Nephron (organoid): ENCODE results near the gene FABP1.

Experiments used
- H3K27ac Mint-ChIP-seq, 3 experiments: 2 replicates each; pipeline ENCODE4 v1.8.0; 2020; ENCODE audit warnings: mixed read lengths in 3 of 3, mild to moderate bottlenecking in 2 of 3, moderate library complexity in 1 of 3
- H3K27me3 Mint-ChIP-seq: 2 replicates; pipeline ENCODE4 v1.8.0; 2021; ENCODE audit warnings: low read depth, mild to moderate bottlenecking, moderate library complexity, mixed read lengths
- H3K36me3 Mint-ChIP-seq: 2 replicates; pipeline ENCODE4 v1.8.0; 2020; ENCODE audit warnings: low read depth, mixed read lengths
- H3K4me1 Mint-ChIP-seq: 2 replicates; pipeline ENCODE4 v1.8.0; 2020; ENCODE audit warnings: mixed read lengths
- H3K4me3 Mint-ChIP-seq, 3 experiments: 2 replicates each; pipeline ENCODE4 v1.8.0; 2020; ENCODE audit warnings: mild to moderate bottlenecking in 3 of 3, mixed read lengths in 3 of 3, moderate library complexity in 2 of 3
- H3K9me3 Mint-ChIP-seq: 2 replicates; pipeline ENCODE4 v1.8.0; 2020; ENCODE audit warnings: mixed read lengths
- CTCF ChIP-seq, 3 experiments: fragments of 200-600 bp; sonication (generic); IDR thresholded peaks; one replicate each; pipeline ENCODE4 v1.5.0; 2021; ENCODE audit warnings: antibody characterized with exemption in 3 of 3; ENCODE audit not compliant: unreplicated experiment in 3 of 3

FABP1 gene

GRCh38 chr2:88136817-88137216 lies 9.0 kb upstream of the FABP1 start:
- TF ChIP-seq CTCF (IDR thresholded peaks at IDR 0.05; ENCODE audit: unreplicated experiment in 3 of 3), result no peak
- Mint-ChIP-seq H3K4me3 (no peak overlapping the region), H3K9me3 (peaks cover 3% of the 10 kb centered on the region), H3K36me3 (no peaks in the 10 kb centered on the region), H3K4me1 (no peaks in the 10 kb centered on the region), H3K27me3 (peaks cover 4% of the 10 kb centered on the region), H3K27ac (no peak overlapping the region)

- H3K4me1 Mint-ChIP-seq, result no peaks in the 10 kb centered on the region
- no peak overlapping the region for H3K4me3 Mint-ChIP-seq
Measured at GRCh38 chr2:88133875-88134274, 6.0 kb upstream of the FABP1 start.

GRCh38 chr2:88131999-88132368 lies 4.1 kb upstream of the FABP1 start:
- Mint-ChIP-seq H3K4me1 (no peaks in the 10 kb centered on the region), H3K9me3 (no peaks in the 10 kb centered on the region), H3K4me3 (no peak overlapping the region), H3K27me3 (peaks cover 6% of the 10 kb centered on the region), H3K36me3 (no peaks in the 10 kb centered on the region), H3K27ac (no peak overlapping the region)
- no peak for TF ChIP-seq CTCF (IDR thresholded peaks at IDR 0.05; ENCODE audit: unreplicated experiment in 3 of 3)

More at GRCh38 chr2:88133875-88134274, 6.0 kb upstream of the FABP1 start:
- H3K27ac Mint-ChIP-seq, result no peak overlapping the region
- H3K27me3 Mint-ChIP-seq, result peaks cover 4% of the 10 kb centered on the region
- no peak for TF ChIP-seq CTCF (IDR thresholded peaks at IDR 0.05; ENCODE audit: unreplicated experiment in 3 of 3)
- no peaks in the 10 kb centered on the region for H3K36me3 Mint-ChIP-seq
- no peaks in the 10 kb centered on the region for H3K9me3 Mint-ChIP-seq

- no peaks in the 10 kb centered on the region for H3K36me3 Mint-ChIP-seq
- no peaks in the 10 kb centered on the region for H3K4me1 Mint-ChIP-seq
- no peak overlapping the region for H3K27ac Mint-ChIP-seq
- H3K9me3 Mint-ChIP-seq, result no peaks in the 10 kb centered on the region
- H3K27me3 Mint-ChIP-seq, result peaks cover 6% of the 10 kb centered on the region
- TF ChIP-seq CTCF (IDR thresholded peaks at IDR 0.05; ENCODE audit: unreplicated experiment in 3 of 3), result no peak
- H3K4me3 Mint-ChIP-seq, result no peak overlapping the region
Measured at GRCh38 chr2:88131201-88131998, 3.5 kb upstream of the FABP1 start.

GRCh38 chr2:88129313-88129959 lies 1.6 kb upstream of the FABP1 start:
- Mint-ChIP-seq H3K36me3 (no peaks in the 10 kb centered on the region), H3K27ac (no peak overlapping the region)

More at GRCh38 chr2:88129313-88129959, 1.6 kb upstream of the FABP1 start:
- no peaks in the 10 kb centered on the region for H3K9me3 Mint-ChIP-seq
- no peak overlapping the region for H3K4me3 Mint-ChIP-seq
- H3K4me1 Mint-ChIP-seq, result no peaks in the 10 kb centered on the region
- TF ChIP-seq CTCF (IDR thresholded peaks at IDR 0.05; ENCODE audit: unreplicated experiment in 3 of 3), result no peak
- peaks cover 9% of the 10 kb centered on the region for H3K27me3 Mint-ChIP-seq
